Measurements from ENCODE around the gene NUP210.
"Not testable (repeated sequence)": the region's sequence is repeated elsewhere in the genome, so short reads cannot be mapped to it uniquely, and the experiment has no call there.

Gene NUP210

GRCh38 chr3:13389378-13389777, 30.7 kb downstream of the NUP210 start:
- H3K4me3 ChIP-seq (ENCODE audit: extremely low read depth, insufficient read depth, low read length, poor library complexity, severe bottlenecking): no peak overlapping the region
- no peaks in the 10 kb centered on the region for H3K36me3 ChIP-seq (ENCODE audit: control insufficient read depth, insufficient read depth, low read length)
- WGBS, 2 experiments (ENCODE audit: insufficient coverage in 2 of 2): 83 to 97% methylated on average over 3 to 4 of the region's 7 CpGs
- no peaks in the 10 kb centered on the region for H3K9me3 ChIP-seq (ENCODE audit: control insufficient read depth, low read length)
- H3K4me1 ChIP-seq (ENCODE audit: control insufficient read depth, insufficient read depth, low read length, poor library complexity, severe bottlenecking): no peaks in the 10 kb centered on the region
- H3K27ac ChIP-seq (ENCODE audit: low read depth, low read length, severe bottlenecking): no peak overlapping the region

DNA sequence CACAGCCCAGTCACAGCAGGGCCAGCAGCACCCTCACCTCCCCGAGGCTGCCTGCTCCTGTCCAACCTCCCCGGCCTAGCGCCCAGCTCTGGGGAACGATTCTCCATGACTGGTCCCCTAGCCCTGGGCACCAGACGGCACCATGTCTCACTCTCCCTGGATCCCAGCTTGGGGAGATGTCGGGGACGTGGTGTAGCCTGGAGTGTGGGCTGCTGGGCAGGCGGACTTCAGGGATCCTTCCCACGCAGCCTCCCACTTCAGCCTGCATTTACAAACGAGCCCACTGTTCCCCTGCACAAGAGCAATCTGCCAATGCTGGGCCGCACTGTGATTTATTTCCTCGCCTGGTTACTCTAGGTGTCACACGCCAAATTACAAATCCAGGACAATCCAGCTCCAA, 31.3 kb downstream of the NUP210 start:
- Histone ChIP-seq H3K4me1 (ENCODE audit: control insufficient read depth, insufficient read depth, low read length, poor library complexity, severe bottlenecking) (no peaks in the 10 kb centered on the region), H3K4me3 (ENCODE audit: extremely low read depth, insufficient read depth, low read length, poor library complexity, severe bottlenecking) (no peak overlapping the region), H3K9me3 (ENCODE audit: control insufficient read depth, low read length) (no peaks in the 10 kb centered on the region), H3K36me3 (ENCODE audit: control insufficient read depth, insufficient read depth, low read length) (no peaks in the 10 kb centered on the region), H3K27ac (ENCODE audit: low read depth, low read length, severe bottlenecking) (no peak overlapping the region)
- 91 to 92% methylated on average over 11 to 12 of the region's 13 CpGs for WGBS, 2 experiments (ENCODE audit: insufficient coverage in 2 of 2)

GRCh38 chr3:13385373-13385965, 34.7 kb downstream of the NUP210 start:
- H3K4me1 ChIP-seq (ENCODE audit: control insufficient read depth, insufficient read depth, low read length, poor library complexity, severe bottlenecking): peaks cover 2% of the 10 kb centered on the region
- no peaks in the 10 kb centered on the region for H3K9me3 ChIP-seq (ENCODE audit: control insufficient read depth, low read length)
- H3K27ac ChIP-seq (ENCODE audit: low read depth, low read length, severe bottlenecking): no peak overlapping the region
- WGBS, 2 experiments (ENCODE audit: insufficient coverage in 2 of 2): 78 to 87% methylated on average over 3 of the region's 3 CpGs
- no peak overlapping the region for H3K4me3 ChIP-seq (ENCODE audit: extremely low read depth, insufficient read depth, low read length, poor library complexity, severe bottlenecking)
- no peaks in the 10 kb centered on the region for H3K36me3 ChIP-seq (ENCODE audit: control insufficient read depth, insufficient read depth, low read length)

GRCh38 chr3:13380971-13381370, 39.2 kb downstream of the NUP210 start:
- Histone ChIP-seq H3K4me1 (ENCODE audit: control insufficient read depth, insufficient read depth, low read length, poor library complexity, severe bottlenecking) (peaks cover 29% of the 10 kb centered on the region), H3K36me3 (ENCODE audit: control insufficient read depth, insufficient read depth, low read length) (no peaks in the 10 kb centered on the region), H3K9me3 (ENCODE audit: control insufficient read depth, low read length) (no peaks in the 10 kb centered on the region), H3K27ac (ENCODE audit: low read depth, low read length, severe bottlenecking) (no peak overlapping the region), H3K4me3 (ENCODE audit: extremely low read depth, insufficient read depth, low read length, poor library complexity, severe bottlenecking) (no peak overlapping the region)

GRCh38 chr3:13379201-13379830, 40.8 kb downstream of the NUP210 start:
- Histone ChIP-seq H3K27ac (ENCODE audit: low read depth, low read length, severe bottlenecking) (peak overlapping the region; percentile 81), H3K9me3 (ENCODE audit: control insufficient read depth, low read length) (no peaks in the 10 kb centered on the region), H3K36me3 (ENCODE audit: control insufficient read depth, insufficient read depth, low read length) (no peaks in the 10 kb centered on the region), H3K4me3 (ENCODE audit: extremely low read depth, insufficient read depth, low read length, poor library complexity, severe bottlenecking) (no peak overlapping the region), H3K4me1 (ENCODE audit: control insufficient read depth, insufficient read depth, low read length, poor library complexity, severe bottlenecking) (peaks cover 29% of the 10 kb centered on the region)
- 78 to 87% methylated on average over 15 to 19 of the region's 20 CpGs for WGBS, 2 experiments (ENCODE audit: insufficient coverage in 2 of 2)

GRCh38 chr3:13378155-13378554, 42.0 kb downstream of the NUP210 start:
- Histone ChIP-seq H3K9me3 (ENCODE audit: control insufficient read depth, low read length) (no peaks in the 10 kb centered on the region), H3K4me3 (ENCODE audit: extremely low read depth, insufficient read depth, low read length, poor library complexity, severe bottlenecking) (no peak overlapping the region), H3K36me3 (ENCODE audit: control insufficient read depth, insufficient read depth, low read length) (no peaks in the 10 kb centered on the region), H3K27ac (ENCODE audit: low read depth, low read length, severe bottlenecking) (no peak overlapping the region), H3K4me1 (ENCODE audit: control insufficient read depth, insufficient read depth, low read length, poor library complexity, severe bottlenecking) (peaks cover 29% of the 10 kb centered on the region)
- 93 to 95% methylated on average over 5 of the region's 5 CpGs for WGBS, 2 experiments (ENCODE audit: insufficient coverage in 2 of 2)

- not testable (repeated sequence) for H3K9me3 ChIP-seq (ENCODE audit: control insufficient read depth, low read length); H3K36me3 ChIP-seq (ENCODE audit: control insufficient read depth, insufficient read depth, low read length); H3K27ac ChIP-seq (ENCODE audit: low read depth, low read length, severe bottlenecking); H3K4me3 ChIP-seq (ENCODE audit: extremely low read depth, insufficient read depth, low read length, poor library complexity, severe bottlenecking)
- 95% methylated on average over 2 of the region's 2 CpGs for WGBS, 2 experiments (ENCODE audit: insufficient coverage in 2 of 2)
- peaks cover 29% of the 10 kb centered on the region for H3K4me1 ChIP-seq (ENCODE audit: control insufficient read depth, insufficient read depth, low read length, poor library complexity, severe bottlenecking)
These were observed 42.4 kb downstream of the NUP210 start for GRCh38 chr3:13377741-13378140.

DNA sequence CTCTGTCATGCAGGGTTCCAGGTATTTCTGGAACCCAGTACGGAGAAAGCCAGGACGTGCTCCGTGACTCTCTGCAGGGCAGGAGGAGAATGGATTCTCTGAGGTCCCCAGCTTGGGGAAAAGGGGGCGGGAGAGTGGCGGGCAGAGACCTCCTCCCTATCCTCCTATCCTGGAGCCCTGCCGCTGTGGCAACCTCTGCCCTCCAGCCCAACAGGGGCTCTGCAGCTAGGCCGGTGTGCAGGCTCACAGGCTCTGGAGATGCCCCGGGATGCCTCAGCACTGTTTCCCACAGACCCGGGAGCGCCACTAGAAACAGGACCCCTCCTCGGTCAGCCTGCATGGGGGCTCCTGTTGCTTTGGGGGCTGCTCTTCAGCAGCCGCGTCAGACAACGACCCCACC, 43.1 kb downstream of the NUP210 start:
- 90 to 94% methylated on average over 12 to 13 of the region's 14 CpGs for WGBS, 2 experiments (ENCODE audit: insufficient coverage in 2 of 2)

GRCh38 chr3:13376091-13376490, 44.0 kb downstream of the NUP210 start:
- no peaks in the 10 kb centered on the region for H3K9me3 ChIP-seq (ENCODE audit: control insufficient read depth, low read length)
- H3K4me3 ChIP-seq (ENCODE audit: extremely low read depth, insufficient read depth, low read length, poor library complexity, severe bottlenecking): no peak overlapping the region
- WGBS, 2 experiments (ENCODE audit: insufficient coverage in 2 of 2): 91 to 96% methylated on average over 9 of the region's 9 CpGs
- no peaks in the 10 kb centered on the region for H3K36me3 ChIP-seq (ENCODE audit: control insufficient read depth, insufficient read depth, low read length)
- peaks cover 36% of the 10 kb centered on the region for H3K4me1 ChIP-seq (ENCODE audit: control insufficient read depth, insufficient read depth, low read length, poor library complexity, severe bottlenecking)
- H3K27ac ChIP-seq (ENCODE audit: low read depth, low read length, severe bottlenecking): no peak overlapping the region

More for the DNA sequence above, 43.1 kb downstream of the NUP210 start:
- peaks cover 30% of the 10 kb centered on the region for H3K4me1 ChIP-seq (ENCODE audit: control insufficient read depth, insufficient read depth, low read length, poor library complexity, severe bottlenecking)
- no peak overlapping the region for H3K27ac ChIP-seq (ENCODE audit: low read depth, low read length, severe bottlenecking)
- H3K4me3 ChIP-seq (ENCODE audit: extremely low read depth, insufficient read depth, low read length, poor library complexity, severe bottlenecking): no peak overlapping the region
- H3K36me3 ChIP-seq (ENCODE audit: control insufficient read depth, insufficient read depth, low read length): no peaks in the 10 kb centered on the region
- no peaks in the 10 kb centered on the region for H3K9me3 ChIP-seq (ENCODE audit: control insufficient read depth, low read length)

GRCh38 chr3:13375464-13375863, 44.7 kb downstream of the NUP210 start:
- Histone ChIP-seq H3K4me3 (ENCODE audit: extremely low read depth, insufficient read depth, low read length, poor library complexity, severe bottlenecking) (no peak overlapping the region), H3K27ac (ENCODE audit: low read depth, low read length, severe bottlenecking) (no peak overlapping the region), H3K4me1 (ENCODE audit: control insufficient read depth, insufficient read depth, low read length, poor library complexity, severe bottlenecking) (peaks cover 34% of the 10 kb centered on the region), H3K9me3 (ENCODE audit: control insufficient read depth, low read length) (no peaks in the 10 kb centered on the region), H3K36me3 (ENCODE audit: control insufficient read depth, insufficient read depth, low read length) (no peaks in the 10 kb centered on the region)
- 91 to 98% methylated on average over 5 to 6 of the region's 10 CpGs for WGBS, 2 experiments (ENCODE audit: insufficient coverage in 2 of 2)

DNA sequence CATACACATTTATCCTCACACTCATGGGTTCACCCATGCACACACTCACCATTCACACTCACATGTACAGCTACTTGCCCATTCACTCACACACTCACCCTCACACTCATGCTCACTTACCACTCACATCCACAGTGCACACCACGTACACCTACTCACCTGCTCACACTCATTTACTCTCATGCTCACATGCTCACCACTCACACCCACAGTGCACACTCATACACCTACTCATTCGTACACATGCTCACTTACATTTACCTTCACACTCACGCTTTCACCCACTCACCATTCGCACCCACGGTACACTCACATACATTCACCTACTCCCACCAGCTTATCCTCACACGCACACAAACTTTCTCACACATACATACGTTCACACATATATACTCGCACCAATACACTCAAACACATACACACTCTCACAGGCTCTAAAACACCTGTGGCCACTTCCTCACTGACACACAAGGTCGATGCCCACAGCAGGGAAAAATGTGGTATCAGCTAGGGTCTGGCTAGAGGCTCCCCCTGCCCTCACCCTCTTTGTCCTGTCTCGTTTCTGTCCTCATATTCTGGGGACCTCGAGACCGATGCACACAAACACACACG, 46.0 kb downstream of the NUP210 start:
- Histone ChIP-seq H3K9me3 (ENCODE audit: control insufficient read depth, low read length) (no peaks in the 10 kb centered on the region), H3K36me3 (ENCODE audit: control insufficient read depth, insufficient read depth, low read length) (no peaks in the 10 kb centered on the region), H3K27ac (ENCODE audit: low read depth, low read length, severe bottlenecking) (no peak overlapping the region), H3K4me1 (ENCODE audit: control insufficient read depth, insufficient read depth, low read length, poor library complexity, severe bottlenecking) (peaks cover 21% of the 10 kb centered on the region), H3K4me3 (ENCODE audit: extremely low read depth, insufficient read depth, low read length, poor library complexity, severe bottlenecking) (no peak overlapping the region)
- 88 to 92% methylated on average over 12 to 13 of the region's 13 CpGs for WGBS, 2 experiments (ENCODE audit: insufficient coverage in 2 of 2)

Data from mesodermal cell (in vitro differentiated cells).